ENCODE data around the gene DCUN1D2. TPM values are rescaled to one million over a fixed set of nuclear protein-coding genes. Genes with fewer than 3 reads are reported as not detected.
"Not testable (repeated sequence)": the region's sequence is repeated elsewhere in the genome, so short reads cannot be mapped to it uniquely, and the experiment has no call there.

Gene DCUN1D2
- total RNA-seq, 2 experiments from 2014 or later, result 14.4 to 15.8 TPM

DNA sequence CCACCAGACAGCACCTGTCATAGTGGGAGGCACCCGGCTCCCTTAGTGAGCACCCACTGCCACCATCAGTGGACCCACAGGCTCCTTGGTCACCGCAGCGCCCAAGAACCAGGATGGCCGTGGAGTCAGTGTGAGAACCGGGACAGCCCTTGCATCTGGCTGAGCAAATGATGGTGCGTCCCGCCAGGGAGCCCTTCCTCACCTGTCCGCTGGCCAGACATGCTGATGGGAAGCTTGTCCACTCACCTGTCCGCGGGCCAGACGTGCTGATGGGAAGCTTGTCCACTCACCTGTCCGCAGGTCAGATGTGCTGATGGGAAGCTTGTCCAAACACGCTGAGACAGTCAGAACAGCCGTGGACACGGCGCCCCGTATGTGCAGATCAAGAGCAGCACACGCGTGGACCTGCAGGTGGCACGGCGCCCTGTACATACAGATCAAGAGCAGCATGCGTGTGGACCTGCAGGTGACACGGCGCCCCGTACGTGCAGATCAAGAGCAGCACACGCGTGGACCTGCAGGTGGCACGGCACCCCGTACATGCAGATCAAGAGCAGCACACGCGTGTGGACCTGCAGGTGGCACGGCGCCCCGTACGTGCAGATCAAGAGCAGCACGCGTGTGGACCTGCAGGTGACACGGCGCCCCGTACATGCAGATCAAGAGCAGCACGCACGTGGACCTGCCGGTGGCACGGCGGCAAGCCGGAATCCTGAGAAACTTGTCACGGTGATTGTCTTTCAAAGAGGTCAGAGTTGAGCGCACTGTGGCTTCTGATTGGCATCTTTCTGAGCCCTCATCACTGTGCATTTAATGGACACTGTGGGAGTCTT is 40.7 kb upstream of the DCUN1D2 start:
- no peaks in the 10 kb centered on the region for H3K9me3 Mint-ChIP-seq
- ChIA-PET POLR2A (no interaction called here), CTCF (no interaction called here)
- no peak overlapping the region for H3K27ac Mint-ChIP-seq
- intact Hi-C loops (cut with micrococcal nuclease), result no loop called here
- H3K36me3 Mint-ChIP-seq, result peaks cover 22% of the 10 kb centered on the region
- no peaks in the 10 kb centered on the region for H3K27me3 Mint-ChIP-seq
- no peak for DNase-seq
- H3K4me1 Mint-ChIP-seq (ENCODE audit: low read depth), result no peaks in the 10 kb centered on the region
- H3K4me3 Mint-ChIP-seq, result no peak overlapping the region

DNA sequence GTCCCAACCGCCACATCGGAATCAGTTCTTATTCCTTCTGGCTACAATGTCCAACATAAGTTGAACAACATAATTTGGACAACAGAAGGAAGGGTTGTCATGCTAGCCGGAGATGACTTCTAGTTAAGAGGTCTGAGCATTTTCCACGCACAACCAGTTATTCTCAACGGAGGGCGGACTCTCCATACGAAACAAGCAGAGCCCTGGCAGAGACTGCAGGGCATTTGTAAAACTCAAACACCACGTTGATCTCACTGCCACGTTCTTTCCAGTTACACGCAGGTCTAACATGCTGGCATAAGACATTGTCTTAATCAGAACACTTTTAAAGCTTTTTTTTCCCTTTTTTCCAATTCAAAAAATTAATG is 38.3 kb upstream of the DCUN1D2 start:
- Mint-ChIP-seq H3K27ac (no peak overlapping the region), H3K27me3 (no peaks in the 10 kb centered on the region), H3K36me3 (peaks cover 25% of the 10 kb centered on the region), H3K4me1 (ENCODE audit: low read depth) (no peaks in the 10 kb centered on the region), H3K4me3 (no peak overlapping the region), H3K9me3 (no peaks in the 10 kb centered on the region)
- no peak for DNase-seq
- intact Hi-C loops (cut with micrococcal nuclease), result no loop called here
- POLR2A ChIA-PET, result no interaction called here
- CTCF ChIA-PET, result no interaction called here

DNA sequence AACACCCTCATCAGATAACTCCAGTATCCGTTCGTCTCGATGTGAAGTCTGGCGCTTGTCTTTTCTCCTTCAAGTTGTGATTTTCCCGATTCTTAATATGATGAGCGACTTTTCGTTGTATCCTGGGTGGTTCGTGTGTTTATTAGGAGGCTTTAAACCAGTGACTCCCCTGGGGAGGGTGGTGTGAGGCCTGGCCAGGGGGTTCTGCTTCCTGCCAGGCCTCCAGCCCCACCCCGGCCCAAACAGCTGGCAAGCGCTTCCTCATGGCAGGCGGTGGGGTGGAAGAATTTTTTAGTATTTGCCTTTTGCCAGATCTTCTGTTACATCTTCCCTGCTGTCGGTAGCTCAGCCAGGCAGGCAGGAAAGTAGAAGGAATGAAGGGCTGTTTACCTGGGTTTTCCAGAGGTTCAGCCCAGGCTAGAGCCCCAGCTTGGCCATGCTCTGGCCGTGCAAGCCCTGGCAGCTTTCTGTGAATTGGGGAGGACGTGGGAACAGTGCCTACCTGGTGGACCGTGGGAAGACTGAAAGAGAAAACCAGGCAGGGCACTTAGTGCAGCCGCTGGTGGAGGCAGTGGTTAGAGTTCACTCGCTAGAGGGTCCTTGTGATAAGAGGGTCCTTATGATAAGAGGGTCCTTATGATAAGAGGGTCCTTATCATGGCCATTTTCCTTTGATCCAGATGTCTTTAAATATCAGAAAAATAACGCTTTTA is 37.7 kb upstream of the DCUN1D2 start:
- DNase-seq, result no peak
- intact Hi-C loops (cut with micrococcal nuclease), result no loop called here
- H3K4me1 Mint-ChIP-seq (ENCODE audit: low read depth), result no peaks in the 10 kb centered on the region
- H3K27me3 Mint-ChIP-seq, result no peaks in the 10 kb centered on the region
- ChIA-PET CTCF (no interaction called here), POLR2A (no interaction called here)
- no peak overlapping the region for H3K27ac Mint-ChIP-seq
- H3K36me3 Mint-ChIP-seq, result peaks cover 25% of the 10 kb centered on the region
- no peaks in the 10 kb centered on the region for H3K9me3 Mint-ChIP-seq
- H3K4me3 Mint-ChIP-seq, result no peak overlapping the region

DNA sequence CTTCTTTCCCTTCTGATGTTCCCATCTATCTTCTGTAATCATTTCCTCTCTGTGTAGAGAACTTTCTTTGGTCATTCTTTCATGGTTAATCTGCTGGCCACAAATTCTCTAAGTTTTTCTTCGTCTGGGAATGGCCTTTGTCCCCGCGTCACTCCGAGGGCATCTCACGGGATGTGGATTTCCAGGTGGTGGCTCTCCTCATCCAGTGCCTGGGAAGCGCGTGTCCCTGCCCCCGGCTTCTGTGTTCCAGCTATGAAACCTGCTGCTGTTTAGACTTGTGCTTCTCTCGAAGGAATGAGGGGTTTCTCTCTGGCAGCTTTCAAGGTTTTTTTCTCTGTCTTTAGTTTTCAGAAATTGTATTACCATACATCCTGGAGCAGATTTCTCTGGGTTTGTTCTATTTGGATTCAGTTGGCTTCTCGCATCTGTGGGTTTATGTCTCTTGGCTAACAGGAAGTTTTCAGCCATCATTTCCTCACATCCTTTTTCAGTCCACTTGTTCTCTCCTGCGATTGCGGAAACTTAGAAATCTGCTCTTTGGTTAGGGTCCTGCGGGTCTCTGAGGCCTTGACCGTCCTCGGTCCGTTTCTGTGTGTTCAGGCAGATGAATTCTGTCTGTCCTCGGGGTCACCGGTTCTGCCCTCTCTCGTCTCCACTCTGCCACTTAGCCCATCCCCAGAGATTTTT is 36.9 kb upstream of the DCUN1D2 start:
- Mint-ChIP-seq H3K36me3 (peaks cover 27% of the 10 kb centered on the region), H3K27ac (no peak overlapping the region), H3K4me3 (no peak overlapping the region), H3K9me3 (no peaks in the 10 kb centered on the region), H3K4me1 (ENCODE audit: low read depth) (no peaks in the 10 kb centered on the region), H3K27me3 (no peaks in the 10 kb centered on the region)
- no peak for DNase-seq
- POLR2A ChIA-PET, result no interaction called here
- CTCF ChIA-PET, result no interaction called here
- intact Hi-C loops (cut with micrococcal nuclease), result no loop called here

DNA sequence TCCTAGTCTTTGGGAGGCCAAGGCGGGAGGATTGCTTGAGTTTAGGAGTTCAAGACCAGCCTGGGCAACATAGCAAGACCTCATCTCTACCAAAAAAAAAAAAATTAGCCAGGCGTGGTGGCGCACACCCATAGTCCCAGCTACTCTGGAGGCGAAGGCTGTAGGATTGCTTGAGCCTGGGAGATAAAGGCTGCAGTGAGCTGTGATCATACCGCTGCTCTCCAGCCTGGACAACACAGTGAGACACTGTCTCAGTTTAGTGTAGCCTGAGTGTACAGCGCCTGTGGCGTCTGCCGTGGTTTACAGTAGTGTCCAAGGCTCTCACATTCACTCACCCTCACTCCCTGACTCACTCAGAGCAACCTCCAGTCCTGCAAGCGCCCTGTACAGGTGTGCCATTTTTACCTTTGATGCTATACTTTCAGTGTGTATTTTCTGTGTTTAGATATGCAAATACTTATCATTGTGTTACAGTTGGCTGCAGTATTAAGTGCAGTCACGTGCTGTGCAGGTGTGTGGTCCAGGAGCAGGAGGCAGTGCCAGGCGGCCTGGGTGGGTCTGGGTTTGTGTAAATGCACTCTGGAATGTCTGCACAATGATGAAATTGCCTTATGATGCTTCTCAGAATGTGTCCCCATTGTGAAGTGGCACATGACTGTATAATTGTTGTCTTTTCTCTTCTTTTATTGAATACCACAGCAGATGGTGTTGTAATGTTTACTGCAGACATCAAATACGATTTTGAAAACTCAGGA is 36.1 kb upstream of the DCUN1D2 start:
- DNase-seq, result no peak
- H3K4me3 Mint-ChIP-seq, result no peak overlapping the region
- H3K36me3 Mint-ChIP-seq, result peaks cover 31% of the 10 kb centered on the region
- ChIA-PET POLR2A (no interaction called here), CTCF (no interaction called here)
- intact Hi-C loops (cut with micrococcal nuclease), result no loop called here
- H3K27me3 Mint-ChIP-seq, result no peaks in the 10 kb centered on the region
- H3K9me3 Mint-ChIP-seq, result no peaks in the 10 kb centered on the region
- no peak overlapping the region for H3K27ac Mint-ChIP-seq
- no peaks in the 10 kb centered on the region for H3K4me1 Mint-ChIP-seq (ENCODE audit: low read depth)

DNA sequence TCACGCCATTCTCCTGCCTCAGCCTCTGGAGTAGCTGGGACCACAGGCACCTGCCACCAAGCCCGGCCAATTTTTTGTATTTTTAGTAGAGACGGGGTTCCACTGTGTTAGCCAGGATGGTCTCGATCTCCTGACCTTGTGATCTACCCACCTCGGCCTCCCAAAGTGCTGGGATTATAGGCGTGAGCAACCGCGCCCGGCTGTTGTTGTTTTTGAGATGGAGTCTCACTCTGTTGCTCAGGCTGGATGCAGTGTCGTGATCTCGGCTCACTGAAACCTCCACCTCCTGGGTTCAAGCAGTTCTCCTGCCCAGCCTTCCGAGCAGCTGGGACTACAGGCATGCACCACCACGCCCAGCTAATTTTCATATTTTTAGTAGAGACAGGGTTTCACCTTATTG is 31.9 kb upstream of the DCUN1D2 start:
- DNase-seq; H3K4me3 Mint-ChIP-seq; H3K27ac Mint-ChIP-seq; intact Hi-C loops (cut with micrococcal nuclease); POLR2A ChIA-PET; H3K4me1 Mint-ChIP-seq (ENCODE audit: low read depth); CTCF ChIA-PET; H3K27me3 Mint-ChIP-seq; H3K9me3 Mint-ChIP-seq: not testable (repeated sequence)
- H3K36me3 Mint-ChIP-seq, result peaks cover 20% of the 10 kb centered on the region

DNA sequence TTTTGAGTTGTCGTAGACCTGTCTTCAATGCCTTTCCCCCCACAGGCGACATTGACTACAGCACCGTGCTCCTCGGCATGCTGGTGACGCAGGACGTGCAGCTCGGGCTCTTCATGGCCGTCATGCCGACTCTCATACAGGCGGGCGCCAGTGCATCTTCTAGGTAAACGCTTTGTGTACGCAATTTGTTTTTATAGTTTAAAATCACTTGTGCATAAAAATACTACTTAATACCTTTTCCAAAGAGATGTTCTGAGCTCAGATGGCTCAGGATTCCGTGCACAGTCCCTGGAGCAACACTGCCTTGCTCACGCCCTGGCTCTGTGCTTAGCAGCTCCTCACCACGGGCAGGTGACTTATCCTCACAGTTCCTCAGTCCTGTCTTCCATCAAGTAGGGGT is 30.1 kb upstream of the DCUN1D2 start:
- ChIA-PET POLR2A (no interaction called here), CTCF (no interaction called here)
- Mint-ChIP-seq H3K9me3 (no peaks in the 10 kb centered on the region), H3K36me3 (peaks cover 20% of the 10 kb centered on the region), H3K4me3 (no peak overlapping the region), H3K27ac (no peak overlapping the region), H3K27me3 (no peaks in the 10 kb centered on the region), H3K4me1 (ENCODE audit: low read depth) (peaks cover 4% of the 10 kb centered on the region)
- DNase-seq, result no peak
- intact Hi-C loops (cut with micrococcal nuclease), result no loop called here

DNA sequence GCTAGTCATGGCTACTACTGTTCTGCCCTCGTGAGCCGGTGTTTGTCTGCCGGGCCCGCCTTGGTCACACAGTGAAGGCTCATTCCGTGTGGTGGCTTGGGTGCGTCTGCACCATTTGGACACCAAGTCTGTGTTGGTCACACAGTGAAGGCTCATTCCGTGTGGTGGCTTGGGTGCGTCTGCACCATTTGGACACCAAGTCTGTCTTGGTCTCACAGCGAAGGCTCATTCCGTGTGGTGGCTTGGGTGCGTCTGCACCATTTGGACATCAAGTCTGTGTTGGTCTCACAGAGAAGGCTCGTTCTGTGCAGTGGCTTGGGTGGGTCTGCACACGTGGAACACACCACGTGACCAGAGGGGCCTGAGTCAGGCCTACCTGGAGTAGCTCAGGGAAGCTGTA is 29.0 kb upstream of the DCUN1D2 start:
- Mint-ChIP-seq H3K36me3 (peaks cover 19% of the 10 kb centered on the region), H3K4me1 (ENCODE audit: low read depth) (peaks cover 4% of the 10 kb centered on the region), H3K27ac (no peak overlapping the region), H3K27me3 (no peaks in the 10 kb centered on the region), H3K4me3 (no peak overlapping the region), H3K9me3 (no peaks in the 10 kb centered on the region)
- POLR2A ChIA-PET, result no interaction called here
- CTCF ChIA-PET, result no interaction called here
- no peak for DNase-seq
- intact Hi-C loops (cut with micrococcal nuclease), result no loop called here

DNA sequence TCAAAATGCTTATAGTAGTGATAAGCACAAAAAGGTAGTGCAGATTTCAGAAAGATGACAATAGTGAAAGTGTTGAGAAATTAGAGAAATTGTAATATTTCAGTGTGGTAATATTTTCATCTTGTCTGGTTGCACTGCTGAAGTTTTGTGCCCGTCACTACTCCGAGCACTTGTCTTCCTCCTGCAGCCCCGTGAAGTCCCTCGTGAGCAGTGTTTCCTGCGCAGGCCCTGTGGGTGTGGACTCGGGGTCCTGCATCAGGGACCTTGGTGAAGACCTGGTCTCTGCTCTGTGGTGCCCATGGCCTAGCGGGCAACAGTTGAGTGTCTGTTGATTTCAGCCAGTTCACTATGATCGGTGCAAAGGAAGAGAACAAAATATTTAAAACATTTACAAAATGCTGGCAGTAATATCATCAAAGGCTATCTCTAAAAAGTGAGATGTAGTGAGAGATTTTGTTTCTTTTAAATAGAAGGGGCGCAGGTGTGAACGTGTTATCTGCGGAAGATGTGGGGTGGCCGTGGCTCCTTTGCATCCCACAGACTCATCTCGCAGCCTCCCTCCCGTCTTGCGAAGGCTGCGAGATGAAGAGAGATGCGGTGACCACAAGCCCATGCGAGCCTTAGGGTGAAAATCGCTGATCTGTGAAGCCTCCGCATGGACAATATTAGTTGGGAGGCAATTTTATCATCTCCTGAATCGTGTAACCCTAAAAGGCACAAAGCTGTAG is 27.7 kb upstream of the DCUN1D2 start:
- ChIA-PET CTCF (no interaction called here), POLR2A (no interaction called here)
- intact Hi-C loops (cut with micrococcal nuclease), result no loop called here
- DNase-seq, result no peak
- no peaks in the 10 kb centered on the region for H3K27me3 Mint-ChIP-seq
- H3K4me1 Mint-ChIP-seq (ENCODE audit: low read depth), result peaks cover 4% of the 10 kb centered on the region
- H3K9me3 Mint-ChIP-seq, result no peaks in the 10 kb centered on the region
- H3K36me3 Mint-ChIP-seq, result peaks cover 18% of the 10 kb centered on the region
- no peak overlapping the region for H3K27ac Mint-ChIP-seq
- no peak overlapping the region for H3K4me3 Mint-ChIP-seq

DNA sequence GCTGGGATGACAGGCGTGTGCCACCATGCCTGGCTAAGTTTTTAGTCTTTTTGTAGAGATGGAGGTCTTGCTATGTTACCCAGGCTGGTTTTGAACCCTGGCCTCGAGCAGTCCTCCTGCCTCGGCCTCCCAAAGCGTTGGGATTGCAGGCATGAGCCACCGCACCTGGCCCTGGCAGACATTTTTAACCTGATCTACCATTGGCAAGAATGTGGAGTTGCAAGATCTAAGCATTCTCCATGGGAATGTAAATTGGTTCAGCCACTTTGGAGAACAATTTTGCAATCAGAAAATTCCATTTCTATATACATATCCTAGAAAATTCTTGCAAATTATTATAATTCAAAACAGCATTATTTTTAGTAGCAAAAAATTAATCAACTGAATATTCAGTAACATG is 24.3 kb upstream of the DCUN1D2 start:
- peaks cover 4% of the 10 kb centered on the region for H3K4me1 Mint-ChIP-seq (ENCODE audit: low read depth)
- no peaks in the 10 kb centered on the region for H3K9me3 Mint-ChIP-seq
- ChIA-PET CTCF (no interaction called here), POLR2A (no interaction called here)
- no peak for DNase-seq
- peaks cover 13% of the 10 kb centered on the region for H3K36me3 Mint-ChIP-seq
- no peak overlapping the region for H3K27ac Mint-ChIP-seq
- H3K4me3 Mint-ChIP-seq, result no peak overlapping the region
- intact Hi-C loops (cut with micrococcal nuclease), result no loop called here
- H3K27me3 Mint-ChIP-seq, result no peaks in the 10 kb centered on the region

DNA sequence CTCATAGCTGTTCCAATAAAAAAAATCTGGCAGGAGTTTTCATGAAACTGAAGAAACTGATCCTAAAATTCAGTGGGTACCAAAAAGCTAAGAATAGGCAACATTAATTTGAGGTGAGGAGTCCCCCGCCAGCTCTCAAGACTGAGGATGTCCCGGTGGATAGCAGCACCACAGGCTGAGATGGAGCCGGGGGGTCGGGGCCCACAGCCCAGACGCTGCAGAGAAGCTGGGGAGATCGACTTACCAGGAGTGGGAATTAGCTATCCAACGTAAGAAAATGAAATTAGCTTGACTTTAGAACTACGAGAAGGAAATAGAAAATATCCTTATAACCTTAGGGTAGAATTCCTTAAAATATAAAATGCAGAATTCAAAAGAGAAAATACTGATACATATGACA is 23.2 kb upstream of the DCUN1D2 start:
- Mint-ChIP-seq H3K4me1 (ENCODE audit: low read depth) (peaks cover 4% of the 10 kb centered on the region), H3K36me3 (peaks cover 16% of the 10 kb centered on the region), H3K4me3 (no peak overlapping the region), H3K9me3 (no peaks in the 10 kb centered on the region), H3K27ac (no peak overlapping the region), H3K27me3 (no peaks in the 10 kb centered on the region)
- ChIA-PET POLR2A (no interaction called here), CTCF (no interaction called here)
- intact Hi-C loops (cut with micrococcal nuclease), result no loop called here
- DNase-seq, result no peak

DNA sequence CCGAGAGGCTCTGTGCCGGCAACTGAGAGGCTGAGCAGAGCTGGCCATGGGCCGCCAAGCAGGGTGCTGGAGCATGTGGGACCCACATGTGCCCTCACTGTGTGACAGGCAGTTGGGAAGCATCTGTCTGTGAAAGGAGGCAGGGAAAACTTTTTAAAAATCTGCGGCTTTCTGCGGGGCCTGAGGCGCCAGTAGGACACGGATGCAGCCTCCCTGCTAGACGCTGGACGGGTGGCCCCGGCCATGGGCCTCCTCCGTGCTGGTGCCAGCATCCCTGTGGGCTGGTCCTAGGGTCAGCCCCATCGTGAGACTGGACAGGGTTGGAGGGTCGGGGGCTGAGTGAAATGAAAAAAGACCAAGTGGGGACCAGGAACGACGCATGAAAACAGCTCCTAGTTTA is 20.9 kb upstream of the DCUN1D2 start:
- Mint-ChIP-seq H3K4me1 (ENCODE audit: low read depth) (no peaks in the 10 kb centered on the region), H3K4me3 (no peak overlapping the region), H3K27ac (no peak overlapping the region), H3K27me3 (no peaks in the 10 kb centered on the region), H3K36me3 (peaks cover 17% of the 10 kb centered on the region), H3K9me3 (no peaks in the 10 kb centered on the region)
- ChIA-PET POLR2A (no interaction called here), CTCF (no interaction called here)
- intact Hi-C loops (cut with micrococcal nuclease), result no loop called here
- DNase-seq, result no peak
